Parathyroid adenoma (tissue), 2 donors: ENCODE data around the gene CARD10.
A peak's percentile ranks its signal among the peaks of the same experiment; 100 is the strongest.

Experiments
- H2AFZ ChIP-seq: fragments of 300-600 bp; sonication (generic); one replicate; pipeline ENCODE4 v1.7.0; 2017; ENCODE audit warnings: antibody characterized with exemption, mild to moderate bottlenecking
- H3K27ac ChIP-seq: fragments of 300-600 bp; sonication (generic); one replicate; pipeline ENCODE4 v1.7.0; 2017
- H3K27me3 ChIP-seq: fragments of 300-600 bp; sonication (generic); one replicate; pipeline ENCODE4 v1.7.0; 2017; ENCODE audit warnings: low read length; ENCODE audit not compliant: control insufficient read depth, insufficient read depth
- H3K36me3 ChIP-seq: fragments of 300-600 bp; sonication (generic); one replicate; pipeline ENCODE4 v1.7.0; 2017; ENCODE audit warnings: low read length; ENCODE audit not compliant: control insufficient read depth, insufficient read depth
- H3K4me1 ChIP-seq: fragments of 300-600 bp; sonication (generic); one replicate; pipeline ENCODE4 v1.7.0; 2017; ENCODE audit warnings: control low read depth
- H3K4me2 ChIP-seq: fragments of 300-600 bp; sonication (generic); one replicate; pipeline ENCODE4 v1.7.0; 2017; ENCODE audit warnings: low read length
- H3K4me3 ChIP-seq: fragments of 300-600 bp; sonication (generic); one replicate; pipeline ENCODE4 v1.7.0; 2017; ENCODE audit warnings: low read depth, low read length
- H3K79me2 ChIP-seq: fragments of 300-600 bp; sonication (generic); one replicate; pipeline ENCODE4 v1.7.0; 2017; ENCODE audit warnings: control low read depth
- H3K9ac ChIP-seq: fragments of 300-600 bp; sonication (generic); one replicate; pipeline ENCODE4 v1.7.0; 2017; ENCODE audit warnings: mild to moderate bottlenecking
- H3K9me3 ChIP-seq: fragments of 300-600 bp; sonication (generic); one replicate; pipeline ENCODE4 v1.7.0; 2017; ENCODE audit warnings: low read length; ENCODE audit not compliant: control insufficient read depth
- TF ChIP-seq, protein P1 (sequence below): fragments of 300-600 bp; sonication (generic); IDR thresholded peaks from one replicate; pipeline ENCODE4 v1.7.0; 2017; ENCODE audit warnings: antibody characterized with exemption, mild to moderate bottlenecking
- donor health status: primary hyperparathyroidism.

Gene CARD10

GRCh38 chr22:37488337-37489135, 30.7 kb downstream of the CARD10 start:
- Histone ChIP-seq H2AFZ (no peak overlapping the region), H3K27ac (no peak overlapping the region), H3K4me2 (no peak overlapping the region), H3K79me2 (no peaks in the 10 kb centered on the region), H3K27me3 (no peaks in the 10 kb centered on the region), H3K36me3 (no peaks in the 10 kb centered on the region), H3K4me1 (no peaks in the 10 kb centered on the region), H3K9me3 (no peaks in the 10 kb centered on the region), H3K9ac (no peak overlapping the region), H3K4me3 (no peak overlapping the region)
- TF ChIP-seq, protein P1, sequence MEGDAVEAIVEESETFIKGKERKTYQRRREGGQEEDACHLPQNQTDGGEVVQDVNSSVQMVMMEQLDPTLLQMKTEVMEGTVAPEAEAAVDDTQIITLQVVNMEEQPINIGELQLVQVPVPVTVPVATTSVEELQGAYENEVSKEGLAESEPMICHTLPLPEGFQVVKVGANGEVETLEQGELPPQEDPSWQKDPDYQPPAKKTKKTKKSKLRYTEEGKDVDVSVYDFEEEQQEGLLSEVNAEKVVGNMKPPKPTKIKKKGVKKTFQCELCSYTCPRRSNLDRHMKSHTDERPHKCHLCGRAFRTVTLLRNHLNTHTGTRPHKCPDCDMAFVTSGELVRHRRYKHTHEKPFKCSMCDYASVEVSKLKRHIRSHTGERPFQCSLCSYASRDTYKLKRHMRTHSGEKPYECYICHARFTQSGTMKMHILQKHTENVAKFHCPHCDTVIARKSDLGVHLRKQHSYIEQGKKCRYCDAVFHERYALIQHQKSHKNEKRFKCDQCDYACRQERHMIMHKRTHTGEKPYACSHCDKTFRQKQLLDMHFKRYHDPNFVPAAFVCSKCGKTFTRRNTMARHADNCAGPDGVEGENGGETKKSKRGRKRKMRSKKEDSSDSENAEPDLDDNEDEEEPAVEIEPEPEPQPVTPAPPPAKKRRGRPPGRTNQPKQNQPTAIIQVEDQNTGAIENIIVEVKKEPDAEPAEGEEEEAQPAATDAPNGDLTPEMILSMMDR: no peak

GRCh38 chr22:37487571-37487970, 31.6 kb downstream of the CARD10 start:
- H3K4me1 ChIP-seq: no peaks in the 10 kb centered on the region
- no peak overlapping the region for H3K4me3 ChIP-seq
- no peak overlapping the region for H3K27ac ChIP-seq
- H3K9ac ChIP-seq: no peak overlapping the region
- H3K9me3 ChIP-seq: no peaks in the 10 kb centered on the region
- H3K79me2 ChIP-seq: no peaks in the 10 kb centered on the region
- H3K36me3 ChIP-seq: no peaks in the 10 kb centered on the region
- no peak overlapping the region for H2AFZ ChIP-seq
- TF ChIP-seq, protein P1: no peak
- H3K27me3 ChIP-seq: no peaks in the 10 kb centered on the region
- no peak overlapping the region for H3K4me2 ChIP-seq

GRCh38 chr22:37487129-37487528, 32.1 kb downstream of the CARD10 start:
- Histone ChIP-seq H2AFZ (no peak overlapping the region), H3K9me3 (no peaks in the 10 kb centered on the region), H3K36me3 (no peaks in the 10 kb centered on the region), H3K27me3 (no peaks in the 10 kb centered on the region), H3K79me2 (no peaks in the 10 kb centered on the region), H3K9ac (no peak overlapping the region), H3K27ac (no peak overlapping the region), H3K4me2 (no peak overlapping the region), H3K4me1 (no peaks in the 10 kb centered on the region), H3K4me3 (no peak overlapping the region)
- TF ChIP-seq, protein P1: no peak

- H3K27ac ChIP-seq: peak within 1 kb of the TSS; percentile 39
These were observed 32.9 kb downstream of the CARD10 start, which contains the start of gene MFNG for GRCh38 chr22:37486224-37486845. TSS of gene MFNG (minus strand) at chr22:37486384. CDS start at chr22:37486177, 207 bp downstream.

More at GRCh38 chr22:37486224-37486845, 32.9 kb downstream of the CARD10 start, which contains the start of gene MFNG:
- Histone ChIP-seq H2AFZ (no peak within 1 kb of the TSS), H3K4me1 (no peaks in the 10 kb centered on the region), H3K36me3 (no peaks in the 10 kb centered on the region), H3K9me3 (no peaks in the 10 kb centered on the region), H3K79me2 (no peaks in the 10 kb centered on the region), H3K9ac (no peak within 1 kb of the TSS), H3K27me3 (no peaks in the 10 kb centered on the region), H3K4me3 (peak within 1 kb of the TSS; percentile 22), H3K4me2 (peak within 1 kb of the TSS; percentile 53)
- TF ChIP-seq, protein P1: no peak
